ENCODE results near the gene SPEN.

SPEN gene

GRCh38 chr1:15946571-15947381, 99.3 kb downstream of the SPEN start:
- no peak for DNase-seq (ENCODE audit: low read depth, low spot score)

GRCh38 chr1:15947382-15948090, 100.0 kb downstream of the SPEN start:
- DNase-seq (ENCODE audit: low read depth, low spot score): no peak

GRCh38 chr1:15948091-15948591, 100.6 kb downstream of the SPEN start:
- DNase-seq (ENCODE audit: low read depth, low spot score): no peak

GRCh38 chr1:15948595-15949452, 101.3 kb downstream of the SPEN start:
- no peak for DNase-seq (ENCODE audit: low read depth, low spot score)

- DNase-seq (ENCODE audit: low read depth, low spot score): no peak
These were observed 102.1 kb downstream of the SPEN start for GRCh38 chr1:15949453-15950245.

- DNase-seq (ENCODE audit: low read depth, low spot score): no peak
These were observed 102.8 kb downstream of the SPEN start for GRCh38 chr1:15950302-15950701.

- DNase-seq (ENCODE audit: low read depth, low spot score): no peak
These were observed 103.3 kb downstream of the SPEN start for GRCh38 chr1:15950763-15951295.

- DNase-seq (ENCODE audit: low read depth, low spot score): no peak
These were observed 104.0 kb downstream of the SPEN start for GRCh38 chr1:15951341-15952153.

GRCh38 chr1:15952317-15953258, 105.1 kb downstream of the SPEN start:
- no peak for DNase-seq (ENCODE audit: low read depth, low spot score)

GRCh38 chr1:15953294-15953771, 105.8 kb downstream of the SPEN start:
- no peak for DNase-seq (ENCODE audit: low read depth, low spot score)

GRCh38 chr1:15953791-15954241, 106.3 kb downstream of the SPEN start:
- no peak for DNase-seq (ENCODE audit: low read depth, low spot score)

GRCh38 chr1:15954316-15954715, 106.8 kb downstream of the SPEN start:
- no peak for DNase-seq (ENCODE audit: low read depth, low spot score)

GRCh38 chr1:15955552-15955951, 108.0 kb downstream of the SPEN start:
- DNase-seq (ENCODE audit: low read depth, low spot score): no peak

GRCh38 chr1:15956150-15956549, 108.6 kb downstream of the SPEN start:
- no peak for DNase-seq (ENCODE audit: low read depth, low spot score)

GRCh38 chr1:15957221-15958095, 110.0 kb downstream of the SPEN start:
- DNase-seq (ENCODE audit: low read depth, low spot score): no peak

GRCh38 chr1:15958111-15958510, 110.6 kb downstream of the SPEN start:
- DNase-seq (ENCODE audit: low read depth, low spot score): no peak

- no peak for DNase-seq (ENCODE audit: low read depth, low spot score)
These were observed 111.3 kb downstream of the SPEN start for GRCh38 chr1:15958793-15959192.

GRCh38 chr1:15959424-15959823, 111.9 kb downstream of the SPEN start:
- no peak for DNase-seq (ENCODE audit: low read depth, low spot score)
